Airway epithelial cell (primary cell): Measurements from ENCODE around the gene MYO1B. TPM values are rescaled to one million over a fixed set of nuclear protein-coding genes. Genes with fewer than 3 reads are reported as not detected.

ENCODE experiments used
- total RNA-seq: library from RNA; depleted of rRNA; stranded (reverse); fragments of >200 nt; gene quantifications from 2 replicates; pipeline ENCODE4 v1.2.3, GENCODE V29; 2015

The MYO1B gene
- total RNA-seq = 132 and 157 TPM in 2 replicates

GRCh38 chr2:191245046-191245868, at the start of gene MYO1B:
Gene MYO1B, plus strand, starts transcription at chr2:191245404. Its CDS starts 31,492 bp downstream, at chr2:191276896.

Other genes starting within 250 kb of the MYO1B start
- 29.0 and 40.3 TPM in 2 replicates for gene STAT1, start 231.2 kb upstream of the MYO1B start, total RNA-seq
- gene STAT4, start 94.4 kb upstream of the MYO1B start, total RNA-seq = 2.6 and 3.9 TPM in 2 replicates